ENCODE data around the gene NELL1.

The NELL1 gene

GRCh38 chr11:21520244-21520643 lies 850.9 kb downstream of the NELL1 start:
- no peaks in the 10 kb centered on the region for H3K79me2 ChIP-seq (ENCODE audit: insufficient read depth, low read length)
- no peaks in the 10 kb centered on the region for H3F3A ChIP-seq (ENCODE audit: low read depth)
- H3K36me3 ChIP-seq (ENCODE audit: insufficient read depth, low read length), result no peaks in the 10 kb centered on the region
- no peak overlapping the region for H3K4me3 ChIP-seq (ENCODE audit: low read length, poor library complexity, severe bottlenecking)
- H3K9me3 ChIP-seq (ENCODE audit: insufficient read depth, low read depth, low read length), result no peaks in the 10 kb centered on the region
- H3K9me2 ChIP-seq (replicated peaks; ENCODE audit: low read depth, low read length), result no peaks in the 10 kb centered on the region
- no peaks in the 10 kb centered on the region for H3K4me1 ChIP-seq (ENCODE audit: insufficient read depth, low read length, poor library complexity, severe bottlenecking)
- H3K27me3 ChIP-seq (ENCODE audit: insufficient read depth, low read length, poor library complexity, severe bottlenecking), result no peaks in the 10 kb centered on the region
- no peaks in the 10 kb centered on the region for H4K20me1 ChIP-seq (ENCODE audit: insufficient read depth, low read length, poor library complexity, severe bottlenecking)
- TF ChIP-seq EZH2phosphoT487 (IDR thresholded peaks at IDR 0.05; ENCODE audit: borderline replicate concordance) (no peak), CTCF (conservative IDR thresholded peaks at IDR 0.05; ENCODE audit: low read length) (no peak)
- H2AFZ ChIP-seq (ENCODE audit: low read length), result no peak overlapping the region
- H3K9ac ChIP-seq (ENCODE audit: low read depth, low read length, poor library complexity, severe bottlenecking), result no peak overlapping the region
- H3K4me2 ChIP-seq (ENCODE audit: low read depth, low read length, poor library complexity, severe bottlenecking), result no peak overlapping the region

- no peaks in the 10 kb centered on the region for H3F3A ChIP-seq (ENCODE audit: low read depth)
- H3K9ac ChIP-seq (ENCODE audit: low read depth, low read length, poor library complexity, severe bottlenecking), result no peak overlapping the region
- no peak overlapping the region for H2AFZ ChIP-seq (ENCODE audit: low read length)
- H3K36me3 ChIP-seq (ENCODE audit: insufficient read depth, low read length), result no peaks in the 10 kb centered on the region
- H3K79me2 ChIP-seq (ENCODE audit: insufficient read depth, low read length), result no peaks in the 10 kb centered on the region
- no peaks in the 10 kb centered on the region for H3K4me1 ChIP-seq (ENCODE audit: insufficient read depth, low read length, poor library complexity, severe bottlenecking)
- no peaks in the 10 kb centered on the region for H3K9me2 ChIP-seq (replicated peaks; ENCODE audit: low read depth, low read length)
- TF ChIP-seq EZH2phosphoT487 (IDR thresholded peaks at IDR 0.05; ENCODE audit: borderline replicate concordance) (no peak), CTCF (conservative IDR thresholded peaks at IDR 0.05; ENCODE audit: low read length) (no peak)
- no peak overlapping the region for H3K4me3 ChIP-seq (ENCODE audit: low read length, poor library complexity, severe bottlenecking)
- no peaks in the 10 kb centered on the region for H3K9me3 ChIP-seq (ENCODE audit: insufficient read depth, low read depth, low read length)
- no peak overlapping the region for H3K4me2 ChIP-seq (ENCODE audit: low read depth, low read length, poor library complexity, severe bottlenecking)
- H4K20me1 ChIP-seq (ENCODE audit: insufficient read depth, low read length, poor library complexity, severe bottlenecking), result no peaks in the 10 kb centered on the region
- no peaks in the 10 kb centered on the region for H3K27me3 ChIP-seq (ENCODE audit: insufficient read depth, low read length, poor library complexity, severe bottlenecking)
Observed at GRCh38 chr11:21529187-21529586, 859.8 kb downstream of the NELL1 start.

DNA sequence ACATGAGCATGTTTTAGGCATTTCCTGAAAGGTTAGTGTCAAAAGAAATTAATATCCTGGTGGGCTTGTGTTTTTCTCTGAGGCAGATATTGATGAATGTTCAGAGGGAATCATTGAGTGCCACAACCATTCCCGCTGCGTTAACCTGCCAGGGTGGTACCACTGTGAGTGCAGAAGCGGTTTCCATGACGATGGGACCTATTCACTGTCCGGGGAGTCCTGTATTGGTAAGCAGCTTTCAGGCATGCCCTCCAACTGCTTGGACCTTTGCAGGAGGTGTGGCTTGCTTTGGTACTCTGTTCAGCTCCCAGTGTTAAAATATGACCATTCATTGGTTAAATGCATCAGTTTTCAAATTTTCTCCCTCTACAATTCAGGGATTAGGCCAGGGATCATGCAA lies 864.9 kb downstream of the NELL1 start:
- H3K4me2 ChIP-seq (ENCODE audit: low read depth, low read length, poor library complexity, severe bottlenecking), result no peak overlapping the region
- no peaks in the 10 kb centered on the region for H3K9me3 ChIP-seq (ENCODE audit: insufficient read depth, low read depth, low read length)
- H3K79me2 ChIP-seq (ENCODE audit: insufficient read depth, low read length), result no peaks in the 10 kb centered on the region
- H4K20me1 ChIP-seq (ENCODE audit: insufficient read depth, low read length, poor library complexity, severe bottlenecking), result no peaks in the 10 kb centered on the region
- no peak for TF ChIP-seq CTCF (conservative IDR thresholded peaks at IDR 0.05; ENCODE audit: low read length)
- no peak for TF ChIP-seq EZH2phosphoT487 (IDR thresholded peaks at IDR 0.05; ENCODE audit: borderline replicate concordance)
- H3K36me3 ChIP-seq (ENCODE audit: insufficient read depth, low read length), result no peaks in the 10 kb centered on the region
- H3K9ac ChIP-seq (ENCODE audit: low read depth, low read length, poor library complexity, severe bottlenecking), result no peak overlapping the region
- H3K4me1 ChIP-seq (ENCODE audit: insufficient read depth, low read length, poor library complexity, severe bottlenecking), result no peaks in the 10 kb centered on the region
- no peaks in the 10 kb centered on the region for H3K27me3 ChIP-seq (ENCODE audit: insufficient read depth, low read length, poor library complexity, severe bottlenecking)
- no peaks in the 10 kb centered on the region for H3K9me2 ChIP-seq (replicated peaks; ENCODE audit: low read depth, low read length)
- H3K4me3 ChIP-seq (ENCODE audit: low read length, poor library complexity, severe bottlenecking), result no peak overlapping the region
- no peak overlapping the region for H2AFZ ChIP-seq (ENCODE audit: low read length)
- no peaks in the 10 kb centered on the region for H3F3A ChIP-seq (ENCODE audit: low read depth)
